Measurements from ENCODE around the gene SLC39A9.

GRCh38 chr14:69356903-69357543 lies 41.5 kb upstream of the SLC39A9 start:
- TF ChIP-seq, protein P1, sequence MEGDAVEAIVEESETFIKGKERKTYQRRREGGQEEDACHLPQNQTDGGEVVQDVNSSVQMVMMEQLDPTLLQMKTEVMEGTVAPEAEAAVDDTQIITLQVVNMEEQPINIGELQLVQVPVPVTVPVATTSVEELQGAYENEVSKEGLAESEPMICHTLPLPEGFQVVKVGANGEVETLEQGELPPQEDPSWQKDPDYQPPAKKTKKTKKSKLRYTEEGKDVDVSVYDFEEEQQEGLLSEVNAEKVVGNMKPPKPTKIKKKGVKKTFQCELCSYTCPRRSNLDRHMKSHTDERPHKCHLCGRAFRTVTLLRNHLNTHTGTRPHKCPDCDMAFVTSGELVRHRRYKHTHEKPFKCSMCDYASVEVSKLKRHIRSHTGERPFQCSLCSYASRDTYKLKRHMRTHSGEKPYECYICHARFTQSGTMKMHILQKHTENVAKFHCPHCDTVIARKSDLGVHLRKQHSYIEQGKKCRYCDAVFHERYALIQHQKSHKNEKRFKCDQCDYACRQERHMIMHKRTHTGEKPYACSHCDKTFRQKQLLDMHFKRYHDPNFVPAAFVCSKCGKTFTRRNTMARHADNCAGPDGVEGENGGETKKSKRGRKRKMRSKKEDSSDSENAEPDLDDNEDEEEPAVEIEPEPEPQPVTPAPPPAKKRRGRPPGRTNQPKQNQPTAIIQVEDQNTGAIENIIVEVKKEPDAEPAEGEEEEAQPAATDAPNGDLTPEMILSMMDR (IDR thresholded peaks at IDR 0.05; ENCODE audit: low read depth, low read length) = no peak
- TF ChIP-seq EZH2phosphoT487 (IDR thresholded peaks at IDR 0.05; ENCODE audit: low read depth) = no peak
